Measurements from ENCODE around the gene DCST2. TPM values are rescaled to one million over a fixed set of nuclear protein-coding genes. Genes with fewer than 3 reads are reported as not detected.

DCST2 gene
- total and polyA plus RNA-seq, 9 donors: 0.17 to 1.4 (median 1.1) TPM; not detected in 1

DNA sequence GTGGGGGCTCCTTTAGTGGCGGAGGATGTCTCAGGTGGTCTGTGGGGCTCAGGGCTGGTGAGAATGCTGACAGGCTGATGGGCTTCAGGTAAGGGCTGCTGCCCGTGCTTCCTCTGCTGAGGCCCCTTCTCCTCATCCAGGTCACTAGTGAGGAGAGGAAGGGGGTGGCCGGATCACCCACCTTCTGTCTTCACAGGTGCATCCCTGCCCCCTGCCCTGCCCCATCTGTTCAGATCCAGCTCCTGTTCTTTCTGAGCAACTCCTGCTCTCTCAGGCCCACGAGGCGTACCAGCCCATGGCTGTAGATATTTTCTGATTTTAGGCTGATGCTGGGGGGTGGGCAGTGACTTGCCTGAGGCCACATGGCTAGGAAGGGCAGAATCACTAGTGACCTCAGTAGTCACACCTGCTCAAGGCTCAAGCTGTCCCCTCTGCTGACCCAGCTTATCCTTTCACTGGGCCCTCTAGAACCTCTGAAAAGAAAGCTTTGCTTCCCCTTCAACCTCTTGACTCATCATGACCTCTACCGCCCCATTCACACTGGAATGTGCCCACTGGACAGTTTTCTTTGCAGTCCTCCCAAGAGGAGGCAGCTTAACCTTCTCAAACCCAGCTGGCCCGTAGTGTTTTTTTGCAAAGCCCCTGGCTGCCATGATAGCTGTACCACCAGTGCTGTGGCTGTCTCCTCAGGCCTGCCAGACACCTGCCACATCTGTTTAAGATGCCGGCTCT, 14.8 kb downstream of the DCST2 start:
- no peak overlapping the region for H3K27ac ChIP-seq
- intact Hi-C loops (cut with DNase I): loop anchor here in 1 of 4 donors (5.0 kb wide), 1 partner anchor 34 kb away; the partner anchor contains the start of gene ADAM15

DNA sequence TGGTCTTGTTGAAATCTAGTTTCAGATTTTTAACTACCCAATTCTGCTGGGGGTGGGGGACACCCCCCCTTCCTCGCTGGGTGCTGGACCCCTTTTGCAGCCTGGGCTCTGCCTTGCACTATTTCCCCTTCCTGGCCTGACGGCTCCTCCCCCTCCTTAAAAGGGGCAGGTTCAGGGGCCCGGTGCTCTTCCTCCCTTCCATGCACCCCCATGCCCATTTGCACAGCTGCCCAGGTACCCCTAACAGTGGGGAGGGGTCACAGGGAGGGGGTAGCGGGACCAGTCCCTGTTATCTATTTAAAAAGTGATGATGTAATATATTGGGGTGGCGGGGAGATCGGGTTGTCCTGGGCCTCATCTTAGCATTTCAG, 15.7 kb downstream of the DCST2 start:
- peak in 4 of 5 donors; percentile 35 to 56 (median 42) for DNase-seq
- WGBS, 3 donors: 54 to 58% (median 54%) methylated on average over 6 of the region's 6 CpGs

More for the DNA sequence above, 14.8 kb downstream of the DCST2 start:
- no peaks in the 10 kb centered on the region for H3K9me3 ChIP-seq
- H3K27me3 ChIP-seq: no peaks in the 10 kb centered on the region
- DNase-seq: peak in 1 of 5 donors; percentile 20
- H3K4me3 ChIP-seq: no peak overlapping the region
- no peaks in the 10 kb centered on the region for H3K36me3 ChIP-seq
- 79 to 86% (median 81%) methylated on average over 8 of the region's 8 CpGs for whole genome bisulfite sequencing, 3 donors
- TF ChIP-seq POLR2A (IDR thresholded peaks at IDR 0.05) (no peak), EP300 (IDR thresholded peaks at IDR 0.05) (no peak)
- TF ChIP-seq, protein P1, sequence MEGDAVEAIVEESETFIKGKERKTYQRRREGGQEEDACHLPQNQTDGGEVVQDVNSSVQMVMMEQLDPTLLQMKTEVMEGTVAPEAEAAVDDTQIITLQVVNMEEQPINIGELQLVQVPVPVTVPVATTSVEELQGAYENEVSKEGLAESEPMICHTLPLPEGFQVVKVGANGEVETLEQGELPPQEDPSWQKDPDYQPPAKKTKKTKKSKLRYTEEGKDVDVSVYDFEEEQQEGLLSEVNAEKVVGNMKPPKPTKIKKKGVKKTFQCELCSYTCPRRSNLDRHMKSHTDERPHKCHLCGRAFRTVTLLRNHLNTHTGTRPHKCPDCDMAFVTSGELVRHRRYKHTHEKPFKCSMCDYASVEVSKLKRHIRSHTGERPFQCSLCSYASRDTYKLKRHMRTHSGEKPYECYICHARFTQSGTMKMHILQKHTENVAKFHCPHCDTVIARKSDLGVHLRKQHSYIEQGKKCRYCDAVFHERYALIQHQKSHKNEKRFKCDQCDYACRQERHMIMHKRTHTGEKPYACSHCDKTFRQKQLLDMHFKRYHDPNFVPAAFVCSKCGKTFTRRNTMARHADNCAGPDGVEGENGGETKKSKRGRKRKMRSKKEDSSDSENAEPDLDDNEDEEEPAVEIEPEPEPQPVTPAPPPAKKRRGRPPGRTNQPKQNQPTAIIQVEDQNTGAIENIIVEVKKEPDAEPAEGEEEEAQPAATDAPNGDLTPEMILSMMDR (IDR thresholded peaks at IDR 0.05): no peak
- H3K4me1 ChIP-seq (ENCODE audit: insufficient read depth): peaks cover 6% of the 10 kb centered on the region

DNA sequence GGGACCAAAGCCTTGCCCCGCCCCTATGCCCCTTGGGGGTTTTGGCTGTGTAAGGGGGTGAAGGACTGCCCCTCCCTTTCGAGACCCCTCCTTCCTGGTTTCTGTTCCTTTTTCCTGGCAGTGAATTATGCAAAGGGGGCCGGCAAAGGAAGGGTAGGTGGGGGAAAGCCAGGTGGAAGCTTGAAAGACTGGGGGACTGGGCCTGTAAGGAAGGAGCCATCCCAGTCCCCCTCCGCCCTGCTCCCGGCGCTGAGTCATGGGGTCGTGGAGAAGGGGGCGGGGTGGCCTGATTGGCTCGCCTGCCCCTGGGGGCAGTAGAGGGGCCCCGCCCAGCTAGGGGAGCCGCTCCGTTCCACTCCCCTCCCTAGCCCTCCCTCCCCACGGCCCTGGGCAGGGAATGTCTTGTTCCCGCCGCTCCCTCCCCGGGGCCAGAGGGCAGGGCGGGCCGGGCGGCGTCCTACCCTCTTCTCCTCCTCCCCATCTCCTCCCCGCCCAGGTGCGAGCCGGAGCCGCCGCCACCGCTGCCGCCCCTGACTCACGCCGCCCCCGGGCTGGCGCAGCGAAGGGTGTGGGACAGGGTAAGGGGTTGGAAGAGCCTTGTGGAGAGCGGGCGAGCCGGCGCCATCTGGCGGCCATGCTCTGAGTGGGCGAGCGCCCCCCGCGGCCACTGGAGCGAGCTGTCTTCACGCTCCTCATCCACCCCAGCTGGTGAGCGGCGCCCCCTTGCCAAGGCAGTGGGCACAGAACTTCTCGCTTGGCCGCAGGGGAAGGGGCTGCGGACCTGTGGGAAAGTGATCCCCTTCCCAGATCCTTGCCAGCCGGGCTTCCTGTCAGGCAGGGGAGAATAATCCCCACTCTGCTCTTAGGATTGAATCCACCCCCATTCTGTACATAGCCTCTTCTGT, 16.3 kb downstream of the DCST2 start:
- WGBS, 3 donors: 3 to 4% (median 4%) methylated on average over 38 to 49 of the region's 49 CpGs
- H3K36me3 ChIP-seq: no peaks in the 10 kb centered on the region
- H3K4me3 ChIP-seq: peak overlapping the region; percentile 31
- H3K27me3 ChIP-seq: no peaks in the 10 kb centered on the region
- H3K27ac ChIP-seq: peak overlapping the region; percentile 79 to 81
- peak; percentile 89 to 97 (median 95) for DNase-seq
- H3K4me1 ChIP-seq (ENCODE audit: insufficient read depth): peaks cover 6% of the 10 kb centered on the region
- no peaks in the 10 kb centered on the region for H3K9me3 ChIP-seq
- intact Hi-C loops (cut with DNase I): loop anchor here in 1 of 4 donors (5.0 kb wide), 1 partner anchor 35 kb away; the partner anchor contains the start of gene ADAM15
- TF ChIP-seq EP300 (IDR thresholded peaks at IDR 0.05) (peak; percentile 41), POLR2A (IDR thresholded peaks at IDR 0.05) (peak; percentile 62)
- TF ChIP-seq, protein P1 (IDR thresholded peaks at IDR 0.05): peak; percentile 96 to 100 (median 99)

More for the DNA sequence above, 15.7 kb downstream of the DCST2 start:
- Histone ChIP-seq H3K9me3 (no peaks in the 10 kb centered on the region), H3K4me3 (peak overlapping the region; percentile 31), H3K27me3 (no peaks in the 10 kb centered on the region), H3K36me3 (no peaks in the 10 kb centered on the region), H3K4me1 (ENCODE audit: insufficient read depth) (peaks cover 6% of the 10 kb centered on the region), H3K27ac (peak overlapping the region; percentile 79 to 81)
- intact Hi-C loops (cut with DNase I): loop anchor here in 1 of 4 donors (5.0 kb wide), 1 partner anchor 34 kb away; the partner anchor contains the start of gene ADAM15
- TF ChIP-seq POLR2A (IDR thresholded peaks at IDR 0.05): no peak
- TF ChIP-seq, protein P1 (IDR thresholded peaks at IDR 0.05): no peak
- TF ChIP-seq EP300 (IDR thresholded peaks at IDR 0.05): no peak

DNA sequence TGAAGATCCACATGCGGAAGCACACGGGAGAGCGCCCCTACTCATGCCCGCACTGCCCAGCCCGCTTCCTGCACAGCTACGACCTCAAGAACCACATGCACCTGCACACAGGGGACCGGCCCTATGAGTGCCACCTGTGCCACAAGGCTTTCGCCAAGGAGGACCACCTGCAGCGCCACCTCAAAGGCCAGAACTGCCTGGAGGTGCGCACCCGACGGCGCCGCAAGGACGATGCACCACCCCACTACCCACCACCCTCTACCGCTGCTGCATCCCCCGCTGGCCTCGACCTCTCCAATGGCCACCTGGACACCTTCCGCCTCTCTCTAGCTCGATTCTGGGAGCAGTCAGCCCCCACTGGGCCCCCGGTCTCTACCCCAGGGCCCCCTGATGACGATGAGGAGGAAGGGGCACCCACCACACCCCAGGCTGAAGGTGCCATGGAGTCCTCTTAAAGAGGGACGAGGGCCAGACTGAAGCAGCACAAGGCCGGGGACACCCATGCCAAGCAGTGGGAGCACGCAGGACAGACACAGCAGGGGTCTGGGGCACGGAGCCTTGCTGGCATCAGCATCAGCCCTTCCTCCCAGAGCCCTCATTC, 17.2 kb downstream of the DCST2 start:
- Histone ChIP-seq H3K4me1 (ENCODE audit: insufficient read depth) (peaks cover 13% of the 10 kb centered on the region), H3K9me3 (no peaks in the 10 kb centered on the region), H3K27ac (peak overlapping the region; percentile 79 to 81), H3K4me3 (no peak overlapping the region), H3K27me3 (no peaks in the 10 kb centered on the region), H3K36me3 (no peaks in the 10 kb centered on the region)
- TF ChIP-seq POLR2A (IDR thresholded peaks at IDR 0.05) (no peak), EP300 (IDR thresholded peaks at IDR 0.05) (no peak)
- TF ChIP-seq, protein P1 (IDR thresholded peaks at IDR 0.05): no peak
- intact Hi-C loops (cut with DNase I): loop anchor here in 1 of 4 donors (5.0 kb wide), 1 partner anchor 36 kb away; the partner anchor contains the start of gene ADAM15
- WGBS, 3 donors: 84 to 91% (median 90%) methylated on average over 21 to 26 of the region's 26 CpGs
- DNase-seq: peak in 4 of 5 donors; percentile 32 to 52 (median 44)
